Measurements from ENCODE around the gene SFTA2. TPM values are rescaled to one million over a fixed set of nuclear protein-coding genes. Genes with fewer than 3 reads are reported as not detected.
"Not testable (repeated sequence)": the region's sequence is repeated elsewhere in the genome, so short reads cannot be mapped to it uniquely, and the experiment has no call there.

The SFTA2 gene
- total and polyA plus RNA-seq, 11 donors = not detected

- H3K36me3 ChIP-seq = peaks cover 0 to 54% (median 45%) of the 10 kb centered on the region in 9 donors
- peak in 1 of 4 donors; percentile 53 for ATAC-seq
Observed at GRCh38 chr6:30913721-30914075, 18.3 kb downstream of the SFTA2 start.

GRCh38 chr6:30912746-30913520 lies 19.0 kb downstream of the SFTA2 start:
- peaks cover 0 to 40% (median 28%) of the 10 kb centered on the region in 12 donors for H3K4me1 ChIP-seq
- peaks cover 0 to 46% (median 38%) of the 10 kb centered on the region in 9 donors for H3K36me3 ChIP-seq
- H3K27me3 ChIP-seq = no peaks in the 10 kb centered on the region
- intact Hi-C loops (cut with DNase I) = loop anchor here in 2 of 10 donors (10.0 kb wide), 2 partner anchors 132 to 282 kb away; no protein-coding TSS in a partner anchor
- H3K4me3 ChIP-seq = peak overlapping the region in 3 of 12 donors; percentile 65 to 71 (median 70)
- H3K9me3 ChIP-seq = no peaks in the 10 kb centered on the region
- TF ChIP-seq POLR2A (IDR thresholded peaks at IDR 0.05) = no peak
- H3K27ac ChIP-seq = peak overlapping the region in 11 of 12 donors; percentile 91 to 98 (median 93)
- ATAC-seq = no peak
- DNase-seq = no peak
- 80 to 93% (median 88%) methylated on average over 8 of the region's 8 CpGs for WGBS, 4 donors

More at GRCh38 chr6:30913721-30914075, 18.3 kb downstream of the SFTA2 start:
- Histone ChIP-seq H3K4me3 (peak overlapping the region; percentile 38 to 92 (median 68)), H3K9me3 (no peaks in the 10 kb centered on the region), H3K4me1 (peaks cover 0 to 35% (median 26%) of the 10 kb centered on the region in 12 donors), H3K27me3 (no peaks in the 10 kb centered on the region), H3K27ac (peak overlapping the region; percentile 85 to 98 (median 93))
- intact Hi-C loops (cut with DNase I) = loop anchor here in 8 of 10 donors (1.0 to 10.0 kb wide), 7 partner anchors 29 to 281 kb away; partner anchors contain the start of gene DDR1 (in 1 of the 8)
- WGBS, 4 donors = 3 to 9% (median 6%) methylated on average over 31 of the region's 31 CpGs; no CpG with 5 or more reads in 1 of the 4 donors
- TF ChIP-seq POLR2A (IDR thresholded peaks at IDR 0.05) = no peak
- TF ChIP-seq, protein P1, sequence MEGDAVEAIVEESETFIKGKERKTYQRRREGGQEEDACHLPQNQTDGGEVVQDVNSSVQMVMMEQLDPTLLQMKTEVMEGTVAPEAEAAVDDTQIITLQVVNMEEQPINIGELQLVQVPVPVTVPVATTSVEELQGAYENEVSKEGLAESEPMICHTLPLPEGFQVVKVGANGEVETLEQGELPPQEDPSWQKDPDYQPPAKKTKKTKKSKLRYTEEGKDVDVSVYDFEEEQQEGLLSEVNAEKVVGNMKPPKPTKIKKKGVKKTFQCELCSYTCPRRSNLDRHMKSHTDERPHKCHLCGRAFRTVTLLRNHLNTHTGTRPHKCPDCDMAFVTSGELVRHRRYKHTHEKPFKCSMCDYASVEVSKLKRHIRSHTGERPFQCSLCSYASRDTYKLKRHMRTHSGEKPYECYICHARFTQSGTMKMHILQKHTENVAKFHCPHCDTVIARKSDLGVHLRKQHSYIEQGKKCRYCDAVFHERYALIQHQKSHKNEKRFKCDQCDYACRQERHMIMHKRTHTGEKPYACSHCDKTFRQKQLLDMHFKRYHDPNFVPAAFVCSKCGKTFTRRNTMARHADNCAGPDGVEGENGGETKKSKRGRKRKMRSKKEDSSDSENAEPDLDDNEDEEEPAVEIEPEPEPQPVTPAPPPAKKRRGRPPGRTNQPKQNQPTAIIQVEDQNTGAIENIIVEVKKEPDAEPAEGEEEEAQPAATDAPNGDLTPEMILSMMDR (IDR thresholded peaks at IDR 0.05) = no peak
- no peak for DNase-seq

- H3K36me3 ChIP-seq = peaks cover 0 to 36% (median 28%) of the 10 kb centered on the region in 9 donors
- intact Hi-C loops (cut with DNase I) = loop anchor here in 2 of 10 donors (10.0 kb wide), 2 partner anchors 134 to 284 kb away; no protein-coding TSS in a partner anchor
- DNase-seq, H3K27ac ChIP-seq, H3K4me3 ChIP-seq, H3K27me3 ChIP-seq, ATAC-seq, H3K9me3 ChIP-seq: not testable (repeated sequence)
- 88 to 95% (median 93%) methylated on average over 12 of the region's 12 CpGs for WGBS, 4 donors
- peaks cover 0 to 36% (median 24%) of the 10 kb centered on the region in 12 donors for H3K4me1 ChIP-seq
Observed at GRCh38 chr6:30910473-30910872, 21.5 kb downstream of the SFTA2 start.

- ATAC-seq (no peak), DNase-seq (no peak)
- Histone ChIP-seq H3K27me3 (no peaks in the 10 kb centered on the region), H3K36me3 (peaks cover 0 to 36% (median 28%) of the 10 kb centered on the region in 9 donors), H3K9me3 (no peaks in the 10 kb centered on the region), H3K4me1 (peaks cover 0 to 23% (median 13%) of the 10 kb centered on the region in 12 donors), H3K4me3 (peak overlapping the region; percentile 66 to 99 (median 89)), H3K27ac (peak overlapping the region in 4 of 12 donors; percentile 35 to 75 (median 55))
- WGBS, 4 donors = 30 to 36% (median 34%) methylated on average over 2 of the region's 2 CpGs
- no peak for TF ChIP-seq POLR2A (IDR thresholded peaks at IDR 0.05)
- TF ChIP-seq, protein P1 (IDR thresholded peaks at IDR 0.05) = no peak
- intact Hi-C loops (cut with DNase I) = no loop called here
Observed at GRCh38 chr6:30908700-30909099, 23.3 kb downstream of the SFTA2 start.
